Aorta (tissue), 5 donors: ENCODE results near the gene MRPL55. TPM values are rescaled to one million over a fixed set of nuclear protein-coding genes. Genes with fewer than 3 reads are reported as not detected.

Experiments used
- ATAC-seq: fragments of 200-7000 bp; cut with Tn5 transposase; one replicate; pipeline ENCODE4 v1.9.1; 2022; ENCODE audit warnings: moderate library complexity; ENCODE audit not compliant: low FRiP score
- DNase-seq, 2 donors: peaks; one replicate each; pipeline ENCODE4 v3.0.0-alpha.2; 2020
- H3K27ac ChIP-seq, 2 donors: one replicate each; pipeline ENCODE4 v1.5.1; 2013; ENCODE audit warnings: low read length in 2 of 2, mild to moderate bottlenecking in 2 of 2, moderate library complexity in 2 of 2, control low read depth in 1 of 2, inconsistent platforms in 1 of 2, low read depth in 1 of 2
- H3K27me3 ChIP-seq, 2 donors: one replicate each; pipeline ENCODE4 v1.6.1; 2013; ENCODE audit warnings: control low read depth in 1 of 2, low read length in 1 of 2, mild to moderate bottlenecking in 1 of 2, moderate library complexity in 1 of 2; ENCODE audit not compliant: insufficient read depth in 2 of 2, control insufficient read depth in 1 of 2
- H3K36me3 ChIP-seq, 2 donors: one replicate each; pipeline ENCODE4 v1.6.1; 2013; ENCODE audit warnings: control low read depth in 1 of 2, low read length in 1 of 2, mild to moderate bottlenecking in 1 of 2; ENCODE audit not compliant: insufficient read depth in 2 of 2, control insufficient read depth in 1 of 2
- H3K4me1 ChIP-seq, 2 donors: one replicate each; pipeline ENCODE4 v1.6.1; 2013; ENCODE audit warnings: low read length in 2 of 2, control low read depth in 1 of 2, mild to moderate bottlenecking in 1 of 2, moderate library complexity in 1 of 2; ENCODE audit not compliant: insufficient read depth in 2 of 2, control insufficient read depth in 1 of 2
- H3K4me3 ChIP-seq, 2 donors: one replicate each; pipeline ENCODE4 v1.5.1; 2013; ENCODE audit warnings: low read length in 2 of 2, control low read depth in 1 of 2, mild to moderate bottlenecking in 1 of 2
- H3K9me3 ChIP-seq: one replicate; pipeline ENCODE4 v1.6.1; 2013; ENCODE audit warnings: mild to moderate bottlenecking, low read length; ENCODE audit not compliant: control insufficient read depth
- WGBS, 2 donors: extraction: QIAGEN DNeasy Blood & Tissue Kit; methylation state at CpG; one replicate each; pipeline ENCODE4 v1.1.7; 2013; 5-methylcytosine and 5-hydroxymethylcytosine counted together
- intact Hi-C, 2 donors: fragments of 100-400 bp; cut with DNase I; formaldehyde crosslinking; loops; one replicate each; pipeline versions ENCODE4 v1.14.2 to v1.15.0; 2022
- polyA plus RNA-seq, 2 donors: library from polyadenylated mRNA; stranded (reverse); fragments of 200-250 nt; gene quantifications; one replicate each; pipeline ENCODE4 v1.2.3, GENCODE V29; 2013
- total RNA-seq, 2 donors: library from RNA; stranded (reverse); fragmentation: NEBNext Ultra II Directional; extraction: Animal tissue kit (Norgen Biotek cat#: 25700); gene quantifications; one replicate each; pipeline ENCODE4 v1.2.1, GENCODE V29; 2021
- donor health status: healthy with polysubstance abuse.
- donor health status: Bipolar disorder and iron deficiency.
- donor health status: DM: no; HTN: no; CAD: no.
- donor health status: DM: no; HTN: no; CAD: no.
- donor health status: DM: yes; HTN: yes; CAD: no.

Gene MRPL55
- total and polyA plus RNA-seq, 4 donors = 27.4 to 152 (median 38.6) TPM

GRCh38 chr1:228154021-228154669, 45.0 kb upstream of the MRPL55 start:
- H3K9me3 ChIP-seq = no peaks in the 10 kb centered on the region
- H3K4me3 ChIP-seq = no peak overlapping the region
- H3K4me1 ChIP-seq = no peaks in the 10 kb centered on the region
- no peaks in the 10 kb centered on the region for H3K36me3 ChIP-seq
- no peak overlapping the region for H3K27ac ChIP-seq
- intact Hi-C loops = no loop called here
- 91 to 93% methylated on average over 11 of the region's 11 CpGs for WGBS, 2 donors
- DNase-seq = peak; percentile 37 to 60
- no peak for ATAC-seq
- H3K27me3 ChIP-seq = no peaks in the 10 kb centered on the region

- H3K27me3 ChIP-seq = no peaks in the 10 kb centered on the region
- no peaks in the 10 kb centered on the region for H3K36me3 ChIP-seq
- no peaks in the 10 kb centered on the region for H3K4me1 ChIP-seq
- ATAC-seq = no peak
- H3K4me3 ChIP-seq = no peak overlapping the region
- no peaks in the 10 kb centered on the region for H3K9me3 ChIP-seq
- 83 to 87% methylated on average over 3 of the region's 3 CpGs for WGBS, 2 donors
- intact Hi-C loops = no loop called here
- peak; percentile 35 to 47 for DNase-seq
- H3K27ac ChIP-seq = no peak overlapping the region
These were observed 43.8 kb upstream of the MRPL55 start for GRCh38 chr1:228152918-228153258.

- no peaks in the 10 kb centered on the region for H3K9me3 ChIP-seq
- H3K27ac ChIP-seq = no peak overlapping the region
- no peak overlapping the region for H3K4me3 ChIP-seq
- intact Hi-C loops = no loop called here
- WGBS, 2 donors = 92 to 96% methylated on average over 19 of the region's 19 CpGs
- H3K36me3 ChIP-seq = no peaks in the 10 kb centered on the region
- H3K4me1 ChIP-seq = no peaks in the 10 kb centered on the region
- ATAC-seq (no peak), DNase-seq (peak; percentile 45 to 72)
- H3K27me3 ChIP-seq = no peaks in the 10 kb centered on the region
These were observed 43.2 kb upstream of the MRPL55 start for GRCh38 chr1:228152097-228152917.

- Histone ChIP-seq H3K4me3 (no peak overlapping the region), H3K27ac (peak overlapping the region in 1 of 2 donors; percentile 3), H3K4me1 (no peaks in the 10 kb centered on the region), H3K9me3 (no peaks in the 10 kb centered on the region), H3K36me3 (no peaks in the 10 kb centered on the region), H3K27me3 (no peaks in the 10 kb centered on the region)
- intact Hi-C loops = no loop called here
- ATAC-seq (no peak), DNase-seq (peak; percentile 48 to 53)
- 62 to 64% methylated on average over 12 of the region's 12 CpGs for WGBS, 2 donors
These were observed 42.3 kb upstream of the MRPL55 start for GRCh38 chr1:228151180-228151925.

GRCh38 chr1:228150461-228151179, 41.5 kb upstream of the MRPL55 start:
- H3K4me1 ChIP-seq = no peaks in the 10 kb centered on the region
- no peaks in the 10 kb centered on the region for H3K27me3 ChIP-seq
- peaks cover 0 to 2% of the 10 kb centered on the region in 2 donors for H3K36me3 ChIP-seq
- DNase-seq (peak; percentile 76 to 88), ATAC-seq (peak; percentile 72)
- H3K9me3 ChIP-seq = no peaks in the 10 kb centered on the region
- 11 to 16% methylated on average over 14 to 17 of the region's 17 CpGs for WGBS, 2 donors
- intact Hi-C loops = no loop called here
- H3K4me3 ChIP-seq = no peak overlapping the region
- peak overlapping the region in 1 of 2 donors; percentile 4 for H3K27ac ChIP-seq

- ATAC-seq (no peak), DNase-seq (peak in 1 of 2 donors; percentile 72)
- WGBS, 2 donors = 73 to 85% methylated on average over 4 to 7 of the region's 7 CpGs
- no peaks in the 10 kb centered on the region for H3K27me3 ChIP-seq
- peaks cover 0 to 2% of the 10 kb centered on the region in 2 donors for H3K36me3 ChIP-seq
- intact Hi-C loops = no loop called here
- peak overlapping the region in 1 of 2 donors; percentile 35 for H3K27ac ChIP-seq
- H3K4me1 ChIP-seq = no peaks in the 10 kb centered on the region
- H3K4me3 ChIP-seq = no peak overlapping the region
- no peaks in the 10 kb centered on the region for H3K9me3 ChIP-seq
These were observed 41.0 kb upstream of the MRPL55 start for GRCh38 chr1:228150120-228150460.

- intact Hi-C loops = no loop called here
- ATAC-seq (peak; percentile 63), DNase-seq (peak; percentile 62 to 86)
- Histone ChIP-seq H3K4me1 (no peaks in the 10 kb centered on the region), H3K9me3 (no peaks in the 10 kb centered on the region), H3K4me3 (no peak within 1 kb of the TSS), H3K36me3 (peaks cover 0 to 2% of the 10 kb centered on the region in 2 donors), H3K27ac (peak within 1 kb of the TSS in 1 of 2 donors; percentile 35), H3K27me3 (no peaks in the 10 kb centered on the region)
- WGBS, 2 donors = 30 to 32% methylated on average over 15 to 17 of the region's 17 CpGs
These were observed 40.5 kb upstream of the MRPL55 start, which contains the start of gene GJC2 for GRCh38 chr1:228149406-228150119. Gene GJC2, plus strand, starts transcription at chr1:228149930. Its CDS starts 7,829 bp downstream, at chr1:228157759.
